Endothelial cell of umbilical vein (primary cell): ENCODE measurements around the gene NFKB1.

Source experiments
- CTCF ChIP-seq, 2 donors: IDR thresholded peaks; 1 replicate in 1 of 2; 2 replicates in 1 of 2; pipeline ENCODE4 v1.5.1; 2011; ENCODE audit warnings: low read length in 2 of 2, mild to moderate bottlenecking in 2 of 2, moderate library complexity in 2 of 2, control low read depth in 1 of 2, inconsistent platforms in 1 of 2, low read depth in 1 of 2; ENCODE audit not compliant: insufficient read depth in 1 of 2; ENCODE audit errors: extremely low read depth in 1 of 2
- EZH2 ChIP-seq: IDR thresholded peaks from 2 replicates; pipeline ENCODE4 v1.6.1; 2012; ENCODE audit warnings: borderline replicate concordance, low read depth, mild to moderate bottlenecking, moderate library complexity, low read length, inconsistent platforms; ENCODE audit not compliant: severe bottlenecking
- FOS ChIP-seq: IDR thresholded peaks from 2 replicates; pipeline ENCODE4 v1.6.1; 2011; ENCODE audit warnings: mild to moderate bottlenecking, low read length, moderate library complexity, borderline replicate concordance; ENCODE audit not compliant: insufficient read depth
- MYC ChIP-seq: IDR thresholded peaks from one replicate; pipeline ENCODE4 v1.6.1; 2011; ENCODE audit warnings: mild to moderate bottlenecking, low read depth, low read length
- POLR2A ChIP-seq: IDR thresholded peaks from 2 replicates; pipeline ENCODE4 v1.6.1; 2012; ENCODE audit warnings: low read depth, mild to moderate bottlenecking, control low read depth, low read length
- POLR2AphosphoS5 ChIP-seq: IDR thresholded peaks from 2 replicates; pipeline ENCODE4 v1.6.1; 2012; ENCODE audit warnings: low read depth, mild to moderate bottlenecking, control low read depth, low read length, moderate library complexity; ENCODE audit not compliant: insufficient read depth

GRCh38 chr4:102497986-102498385, 3.2 kb upstream of the NFKB1 start:
- TF ChIP-seq CTCF (IDR thresholded peaks at IDR 0.05; ENCODE audit: extremely low read depth in 1 of 2, insufficient read depth in 1 of 2, low read depth in 1 of 2, low read length in 2 of 2) (no peak), POLR2A (no peak), MYC (no peak), FOS (no peak), POLR2AphosphoS5 (no peak), EZH2 (no peak)
